IPS DF 6.9 (cell line): ENCODE measurements around the gene KRT27.

Experiments
- DNase-seq: peaks from one replicate; pipeline ENCODE4 v3.0.0-alpha.2; 2013; ENCODE audit warnings: low read depth, low spot score
- H3K27ac ChIP-seq: one replicate; pipeline ENCODE4 v1.5.1; 2013; ENCODE audit warnings: low read length, control low read depth
- H3K27me3 ChIP-seq: 2 replicates; pipeline ENCODE4 v1.6.1; 2013; ENCODE audit warnings: mild to moderate bottlenecking, low read length; ENCODE audit not compliant: control insufficient read depth, insufficient read depth
- H3K36me3 ChIP-seq: 2 replicates; pipeline ENCODE4 v1.6.1; 2013; ENCODE audit warnings: low read length; ENCODE audit not compliant: control insufficient read depth, insufficient read depth
- H3K4me1 ChIP-seq: 2 replicates; pipeline ENCODE4 v1.6.1; 2013; ENCODE audit warnings: low read length; ENCODE audit not compliant: control insufficient read depth, insufficient read depth
- H3K4me3 ChIP-seq: 2 replicates; pipeline ENCODE4 v1.5.1; 2013; ENCODE audit warnings: mild to moderate bottlenecking, low read length
- H3K9me3 ChIP-seq: 2 replicates; pipeline ENCODE4 v1.6.1; 2013; ENCODE audit warnings: low read length, inconsistent platforms; ENCODE audit not compliant: control insufficient read depth, insufficient read depth
- WGBS: extraction: QIAGEN DNeasy Blood & Tissue Kit; methylation state at CpG from one replicate; pipeline ENCODE4 v1.1.7; 2013; ENCODE audit warnings: mixed read lengths, missing lambda C conversion rate; ENCODE audit not compliant: insufficient read length, insufficient coverage; 5-methylcytosine and 5-hydroxymethylcytosine counted together

Gene KRT27

DNA sequence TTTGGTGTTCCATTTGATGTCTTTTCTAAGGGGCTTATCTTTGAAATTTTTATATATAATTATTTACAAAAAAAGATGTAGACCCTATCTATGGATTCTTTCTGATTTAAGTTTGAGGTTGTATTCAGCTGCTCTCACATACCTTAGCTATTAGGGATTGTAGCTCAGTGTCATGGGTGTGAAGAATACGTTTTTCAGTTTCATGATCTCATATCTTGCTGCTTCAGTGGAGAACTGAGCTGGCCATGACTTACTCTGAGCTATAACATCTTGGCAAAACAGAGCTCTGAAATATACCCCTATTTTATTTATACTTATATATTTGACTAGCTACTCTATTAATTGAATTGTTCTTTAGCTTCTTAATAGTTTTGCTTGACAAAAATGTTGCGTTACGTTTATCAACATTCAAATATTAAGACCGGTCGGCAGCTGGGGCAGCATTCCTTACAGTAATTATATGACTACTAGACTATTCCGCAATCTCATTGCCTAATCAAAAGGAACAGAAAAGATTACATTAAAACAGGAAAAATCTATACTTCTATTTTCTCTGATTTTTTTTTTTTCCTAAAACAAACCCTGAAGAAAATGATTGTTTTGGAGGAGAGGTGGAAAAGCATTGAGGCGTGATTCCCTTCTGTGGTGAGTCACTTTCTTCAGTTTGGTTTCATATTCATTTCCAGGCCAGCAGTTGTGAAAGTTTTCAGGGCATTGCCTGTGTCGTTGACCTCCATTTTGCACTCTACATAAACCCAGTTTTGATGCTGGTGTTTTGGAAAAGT lies 54.7 kb downstream of the KRT27 start:
- H3K27me3 ChIP-seq = no peaks in the 10 kb centered on the region
- H3K4me1 ChIP-seq = no peaks in the 10 kb centered on the region
- no peak for DNase-seq
- no peak overlapping the region for H3K4me3 ChIP-seq
- no CpG with 5 or more reads among the region's 8 CpGs for WGBS
- H3K27ac ChIP-seq = no peak overlapping the region
- H3K9me3 ChIP-seq = no peaks in the 10 kb centered on the region
- no peaks in the 10 kb centered on the region for H3K36me3 ChIP-seq

- no CpG with 5 or more reads among the region's 2 CpGs for WGBS
- no peaks in the 10 kb centered on the region for H3K36me3 ChIP-seq
These were observed 55.4 kb downstream of the KRT27 start for GRCh38 chr17:40726919-40727318.

More at GRCh38 chr17:40726919-40727318, 55.4 kb downstream of the KRT27 start:
- H3K4me1 ChIP-seq = no peaks in the 10 kb centered on the region
- DNase-seq = no peak
- no peak overlapping the region for H3K27ac ChIP-seq
- H3K4me3 ChIP-seq = no peak overlapping the region
- no peaks in the 10 kb centered on the region for H3K9me3 ChIP-seq
- no peaks in the 10 kb centered on the region for H3K27me3 ChIP-seq
